ENCODE results near the gene DEDD. TPM values are rescaled to one million over a fixed set of nuclear protein-coding genes. Genes with fewer than 3 reads are reported as not detected.
A peak's percentile ranks its signal among the peaks of the same experiment; 100 is the strongest.

DEDD gene
- total RNA-seq, 1 experiment from 2014 or later: 39.2 TPM

- Mint-ChIP-seq H3K36me3 (peaks cover 4% of the 10 kb centered on the region; the same call in 1 of the 2 replicates), H3K27ac (peak overlapping the region; percentile 20; the same call in 1 of the 2 replicates), H3K27me3 (ENCODE audit: low read depth) (no peaks in the 10 kb centered on the region), H3K4me3 (no peak overlapping the region), H3K4me1 (peaks cover 8% of the 10 kb centered on the region), H3K9me3 (no peaks in the 10 kb centered on the region)
- ATAC-seq: no peak
- CTCF ChIA-PET: interaction anchor here (0.6 to 2.7 kb wide), 3 partner anchors 66 to 407 kb away, joined by 3 to 17 read pairs (median 4); no protein-coding TSS in a partner anchor
- POLR2A ChIA-PET: no interaction called here
- DNase-seq (ENCODE audit: low spot score): no peak
- TF ChIP-seq ERG (CRISPR knock-in tag; IDR thresholded peaks at IDR 0.05): no peak
- TF ChIP-seq CREM (CRISPR knock-in tag; IDR thresholded peaks at IDR 0.05): no peak
- no peak for TF ChIP-seq ZNF396 (CRISPR knock-in tag; IDR thresholded peaks at IDR 0.05; ENCODE audit: borderline replicate concordance)
- TF ChIP-seq, protein P1, sequence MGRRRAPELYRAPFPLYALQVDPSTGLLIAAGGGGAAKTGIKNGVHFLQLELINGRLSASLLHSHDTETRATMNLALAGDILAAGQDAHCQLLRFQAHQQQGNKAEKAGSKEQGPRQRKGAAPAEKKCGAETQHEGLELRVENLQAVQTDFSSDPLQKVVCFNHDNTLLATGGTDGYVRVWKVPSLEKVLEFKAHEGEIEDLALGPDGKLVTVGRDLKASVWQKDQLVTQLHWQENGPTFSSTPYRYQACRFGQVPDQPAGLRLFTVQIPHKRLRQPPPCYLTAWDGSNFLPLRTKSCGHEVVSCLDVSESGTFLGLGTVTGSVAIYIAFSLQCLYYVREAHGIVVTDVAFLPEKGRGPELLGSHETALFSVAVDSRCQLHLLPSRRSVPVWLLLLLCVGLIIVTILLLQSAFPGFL (CRISPR knock-in tag; IDR thresholded peaks at IDR 0.05; ENCODE audit: borderline replicate concordance): no peak
- TF ChIP-seq JUN (CRISPR knock-in tag; IDR thresholded peaks at IDR 0.05): no peak
- TF ChIP-seq ELF4 (CRISPR knock-in tag; IDR thresholded peaks at IDR 0.05; ENCODE audit: low read depth): no peak
- TF ChIP-seq AFF4 (CRISPR knock-in tag; IDR thresholded peaks at IDR 0.05; ENCODE audit: borderline replicate concordance): no peak
- TF ChIP-seq JAZF1 (CRISPR knock-in tag; IDR thresholded peaks at IDR 0.05): no peak
- TF ChIP-seq, protein P2, sequence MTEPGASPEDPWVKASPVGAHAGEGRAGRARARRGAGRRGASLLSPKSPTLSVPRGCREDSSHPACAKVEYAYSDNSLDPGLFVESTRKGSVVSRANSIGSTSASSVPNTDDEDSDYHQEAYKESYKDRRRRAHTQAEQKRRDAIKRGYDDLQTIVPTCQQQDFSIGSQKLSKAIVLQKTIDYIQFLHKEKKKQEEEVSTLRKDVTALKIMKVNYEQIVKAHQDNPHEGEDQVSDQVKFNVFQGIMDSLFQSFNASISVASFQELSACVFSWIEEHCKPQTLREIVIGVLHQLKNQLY (CRISPR knock-in tag; IDR thresholded peaks at IDR 0.05): no peak
- TF ChIP-seq SMAD4 (CRISPR knock-in tag; IDR thresholded peaks at IDR 0.05): no peak
- TF ChIP-seq ZBTB21 (CRISPR knock-in tag; IDR thresholded peaks at IDR 0.05; ENCODE audit: borderline replicate concordance): no peak
- TF ChIP-seq TEAD4 (CRISPR knock-in tag; IDR thresholded peaks at IDR 0.05): no peak
- no peak for TF ChIP-seq ZNF232 (CRISPR knock-in tag; IDR thresholded peaks at IDR 0.05)
- TF ChIP-seq FOXK1 (CRISPR knock-in tag; IDR thresholded peaks at IDR 0.05): no peak
- TF ChIP-seq, protein P3, sequence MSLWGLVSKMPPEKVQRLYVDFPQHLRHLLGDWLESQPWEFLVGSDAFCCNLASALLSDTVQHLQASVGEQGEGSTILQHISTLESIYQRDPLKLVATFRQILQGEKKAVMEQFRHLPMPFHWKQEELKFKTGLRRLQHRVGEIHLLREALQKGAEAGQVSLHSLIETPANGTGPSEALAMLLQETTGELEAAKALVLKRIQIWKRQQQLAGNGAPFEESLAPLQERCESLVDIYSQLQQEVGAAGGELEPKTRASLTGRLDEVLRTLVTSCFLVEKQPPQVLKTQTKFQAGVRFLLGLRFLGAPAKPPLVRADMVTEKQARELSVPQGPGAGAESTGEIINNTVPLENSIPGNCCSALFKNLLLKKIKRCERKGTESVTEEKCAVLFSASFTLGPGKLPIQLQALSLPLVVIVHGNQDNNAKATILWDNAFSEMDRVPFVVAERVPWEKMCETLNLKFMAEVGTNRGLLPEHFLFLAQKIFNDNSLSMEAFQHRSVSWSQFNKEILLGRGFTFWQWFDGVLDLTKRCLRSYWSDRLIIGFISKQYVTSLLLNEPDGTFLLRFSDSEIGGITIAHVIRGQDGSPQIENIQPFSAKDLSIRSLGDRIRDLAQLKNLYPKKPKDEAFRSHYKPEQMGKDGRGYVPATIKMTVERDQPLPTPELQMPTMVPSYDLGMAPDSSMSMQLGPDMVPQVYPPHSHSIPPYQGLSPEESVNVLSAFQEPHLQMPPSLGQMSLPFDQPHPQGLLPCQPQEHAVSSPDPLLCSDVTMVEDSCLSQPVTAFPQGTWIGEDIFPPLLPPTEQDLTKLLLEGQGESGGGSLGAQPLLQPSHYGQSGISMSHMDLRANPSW (CRISPR knock-in tag; conservative IDR thresholded peaks at IDR 0.05; ENCODE audit: low read depth): no peak
These were observed 5.4 kb upstream of the DEDD start for GRCh38 chr1:161137881-161138280.

Data from WTC11 (cell line).